ENCODE results near the gene INO80E.

INO80E gene

GRCh38 chr16:29975811-29976511, 20.1 kb upstream of the INO80E start:
- no peak for DNase-seq (ENCODE audit: low read depth)

DNA sequence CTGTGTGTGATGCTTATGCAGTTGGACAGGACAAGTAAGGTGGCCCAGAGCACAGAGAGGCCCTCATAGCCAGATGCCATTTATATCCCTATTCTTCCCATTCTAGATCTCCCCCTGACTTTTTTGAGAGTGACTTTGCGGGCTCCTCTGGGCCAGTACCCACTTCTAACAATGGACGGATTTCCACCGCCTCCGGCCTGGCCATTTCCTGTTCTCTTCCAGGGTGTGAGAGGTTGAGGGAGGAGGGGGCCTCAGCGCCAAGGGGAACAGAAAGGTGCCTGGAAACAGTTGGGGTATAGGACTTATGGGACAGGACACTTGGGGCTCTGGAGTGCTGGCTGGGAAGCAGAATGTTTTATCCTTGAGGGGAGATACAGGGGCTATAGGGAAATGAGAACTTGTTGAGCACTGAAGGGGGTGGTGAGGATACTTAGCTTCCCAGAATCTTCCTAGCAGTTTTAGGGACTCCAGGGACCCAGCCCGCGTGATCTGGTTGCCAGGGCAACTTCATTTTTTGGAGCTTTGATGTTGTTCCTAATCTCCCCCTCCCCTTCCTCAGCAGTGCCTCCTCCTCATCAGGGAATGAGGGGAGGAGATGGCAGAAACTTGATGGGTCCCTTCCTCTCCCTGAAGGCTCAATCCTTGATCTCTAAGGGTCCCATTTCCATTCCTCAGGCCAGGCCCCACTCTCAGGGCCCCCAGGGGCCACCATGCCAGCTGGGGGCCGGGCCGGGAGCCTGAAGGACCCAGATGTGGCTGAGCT, 18.8 kb upstream of the INO80E start:
- no peak for DNase-seq (ENCODE audit: low read depth)

GRCh38 chr16:29978081-29978480, 18.0 kb upstream of the INO80E start:
- no peak for DNase-seq (ENCODE audit: low read depth)

DNA sequence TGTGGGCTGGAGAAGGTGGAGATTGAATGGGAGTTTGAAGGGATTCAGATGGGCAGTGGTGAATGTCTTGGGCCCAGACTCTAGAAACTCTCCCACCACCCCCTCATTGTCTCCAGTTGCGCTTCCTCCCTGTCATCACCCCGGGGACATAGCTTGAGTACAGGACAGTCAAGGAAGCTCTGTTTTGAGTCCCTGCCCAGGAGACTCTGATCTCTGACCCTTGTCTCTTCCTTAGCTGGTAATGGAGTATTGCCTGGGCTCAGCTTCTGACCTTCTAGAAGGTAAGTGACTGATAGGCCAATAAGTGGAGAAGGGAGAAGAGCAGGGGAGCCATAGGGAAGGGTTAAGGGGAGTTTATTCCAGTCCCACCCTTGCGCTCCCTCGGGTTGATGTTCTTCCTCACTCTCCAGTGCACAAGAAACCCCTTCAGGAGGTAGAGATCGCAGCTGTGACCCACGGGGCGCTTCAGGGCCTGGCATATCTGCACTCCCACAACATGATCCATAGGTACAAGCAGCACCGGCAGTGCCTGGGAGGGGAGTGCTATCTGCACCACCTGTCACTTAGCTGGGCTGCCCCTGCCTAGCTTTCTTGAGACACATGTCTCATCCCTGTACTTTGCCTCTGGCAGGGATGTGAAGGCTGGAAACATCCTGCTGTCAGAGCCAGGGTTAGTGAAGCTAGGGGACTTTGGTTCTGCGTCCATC, 17.3 kb upstream of the INO80E start:
- DNase-seq (ENCODE audit: low read depth), result no peak

- no peak for DNase-seq (ENCODE audit: low read depth)
Observed at GRCh38 chr16:29982560-29983419, 13.3 kb upstream of the INO80E start.

DNA sequence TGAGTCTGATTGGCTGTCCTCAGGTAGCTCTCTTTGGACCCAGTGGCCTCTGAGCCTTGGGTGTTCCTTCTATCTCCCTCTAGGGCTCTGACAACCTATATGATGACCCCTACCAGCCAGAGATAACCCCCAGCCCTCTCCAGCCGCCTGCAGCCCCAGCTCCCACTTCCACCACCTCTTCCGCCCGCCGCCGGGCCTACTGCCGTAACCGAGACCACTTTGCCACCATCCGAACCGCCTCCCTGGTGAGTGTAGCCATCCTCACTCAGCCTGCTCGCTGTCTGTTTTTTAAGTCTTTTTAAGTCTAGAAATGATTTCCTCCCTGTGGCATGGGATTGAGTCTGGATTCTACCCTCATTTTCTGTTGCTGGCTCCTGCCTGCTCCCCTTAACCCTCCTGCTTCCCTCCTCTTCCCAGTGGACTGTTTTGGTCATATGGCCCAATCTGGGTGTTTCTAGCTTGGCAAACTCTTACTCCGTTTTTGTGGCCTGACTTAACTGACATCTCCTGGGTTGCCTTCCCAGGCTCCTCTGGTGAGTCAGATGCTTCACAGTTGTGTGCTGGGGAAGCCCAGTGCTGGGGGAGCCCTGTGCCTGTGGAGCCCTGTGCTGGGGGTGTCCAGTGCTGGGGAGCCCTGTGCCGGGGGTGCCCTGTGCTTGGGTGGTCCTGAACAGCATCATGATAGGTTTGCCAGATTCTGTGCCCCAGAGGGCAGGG, 12.5 kb upstream of the INO80E start:
- no peak for DNase-seq (ENCODE audit: low read depth)

DNA sequence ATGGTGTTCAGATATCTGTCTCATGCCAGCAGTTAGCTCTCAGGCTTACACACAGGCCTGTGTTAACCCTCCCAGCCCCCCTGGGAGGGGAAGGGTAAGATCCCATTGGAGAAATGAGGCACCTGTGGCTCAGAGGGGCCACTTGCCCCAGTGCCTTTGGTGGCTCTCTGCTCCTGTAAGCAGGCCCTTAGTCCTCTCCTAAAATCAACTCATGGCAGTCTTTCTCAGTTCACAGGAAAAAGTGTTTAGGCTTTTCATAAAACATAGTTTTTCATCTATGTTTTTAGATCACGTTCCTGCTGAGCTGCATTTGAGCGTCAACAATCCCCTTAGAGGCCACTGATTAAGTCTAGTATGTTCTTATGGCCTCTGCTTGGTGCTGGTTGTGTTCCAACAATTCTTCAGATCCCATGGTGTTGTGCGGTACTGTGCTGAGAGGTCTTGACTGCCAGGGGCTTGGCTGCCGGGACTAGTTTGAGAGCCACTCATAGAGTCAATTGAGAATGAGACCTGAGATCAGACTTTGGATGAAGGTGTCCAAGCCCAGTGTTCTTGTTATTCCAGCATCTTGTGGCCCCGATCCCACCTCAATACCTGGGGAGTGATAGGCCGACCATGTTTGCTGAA, 11.8 kb upstream of the INO80E start:
- no peak for DNase-seq (ENCODE audit: low read depth)

DNA sequence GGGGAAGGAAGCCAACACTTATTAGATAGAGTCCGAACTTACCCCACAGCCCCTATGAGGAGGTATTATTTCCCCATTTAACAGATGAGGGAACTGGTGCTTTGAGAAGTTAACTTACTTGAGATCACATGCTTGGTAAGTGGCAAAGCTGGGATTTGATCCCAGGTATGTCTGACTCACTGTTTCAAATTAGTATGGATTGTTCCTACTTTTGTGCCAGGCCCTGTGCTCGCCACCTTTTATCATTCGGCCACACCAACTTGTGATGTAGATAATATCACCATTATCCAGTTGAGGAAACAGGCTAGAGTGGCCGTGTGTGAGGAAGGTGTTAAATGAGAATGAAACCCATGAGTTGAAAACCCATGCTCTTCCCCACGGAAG, 11.3 kb upstream of the INO80E start:
- DNase-seq (ENCODE audit: low read depth), result no peak

DNA sequence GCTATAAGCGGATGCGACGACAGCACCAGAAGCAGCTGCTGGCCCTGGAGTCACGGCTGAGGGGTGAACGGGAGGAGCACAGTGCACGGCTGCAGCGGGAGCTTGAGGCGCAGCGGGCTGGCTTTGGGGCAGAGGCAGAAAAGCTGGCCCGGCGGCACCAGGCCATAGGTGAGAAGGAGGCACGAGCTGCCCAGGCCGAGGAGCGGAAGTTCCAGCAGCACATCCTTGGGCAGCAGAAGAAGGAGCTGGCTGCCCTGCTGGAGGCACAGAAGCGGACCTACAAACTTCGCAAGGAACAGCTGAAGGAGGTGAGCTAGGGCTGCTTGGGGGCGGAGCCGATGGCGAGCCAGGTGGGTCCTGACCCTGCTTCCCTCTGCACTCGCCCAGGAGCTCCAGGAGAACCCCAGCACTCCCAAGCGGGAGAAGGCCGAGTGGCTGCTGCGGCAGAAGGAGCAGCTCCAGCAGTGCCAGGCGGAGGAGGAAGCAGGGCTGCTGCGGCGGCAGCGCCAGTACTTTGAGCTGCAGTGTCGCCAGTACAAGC, 10.7 kb upstream of the INO80E start:
- DNase-seq (ENCODE audit: low read depth), result no peak

DNA sequence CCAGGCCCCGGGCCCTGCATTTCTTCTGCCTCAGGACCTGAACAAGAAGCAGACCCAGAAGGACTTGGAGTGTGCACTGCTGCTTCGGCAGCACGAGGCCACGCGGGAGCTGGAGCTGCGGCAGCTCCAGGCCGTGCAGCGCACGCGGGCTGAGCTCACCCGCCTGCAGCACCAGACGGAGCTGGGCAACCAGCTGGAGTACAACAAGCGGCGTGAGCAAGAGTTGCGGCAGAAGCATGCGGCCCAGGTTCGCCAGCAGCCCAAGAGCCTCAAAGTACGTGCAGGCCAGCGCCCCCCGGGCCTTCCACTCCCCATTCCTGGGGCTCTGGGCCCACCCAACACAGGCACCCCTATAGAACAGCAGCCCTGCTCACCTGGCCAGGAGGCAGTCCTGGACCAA, 9.8 kb upstream of the INO80E start:
- DNase-seq (ENCODE audit: low read depth), result no peak

GRCh38 chr16:29986931-29987330, 9.1 kb upstream of the INO80E start:
- DNase-seq (ENCODE audit: low read depth), result no peak

DNA sequence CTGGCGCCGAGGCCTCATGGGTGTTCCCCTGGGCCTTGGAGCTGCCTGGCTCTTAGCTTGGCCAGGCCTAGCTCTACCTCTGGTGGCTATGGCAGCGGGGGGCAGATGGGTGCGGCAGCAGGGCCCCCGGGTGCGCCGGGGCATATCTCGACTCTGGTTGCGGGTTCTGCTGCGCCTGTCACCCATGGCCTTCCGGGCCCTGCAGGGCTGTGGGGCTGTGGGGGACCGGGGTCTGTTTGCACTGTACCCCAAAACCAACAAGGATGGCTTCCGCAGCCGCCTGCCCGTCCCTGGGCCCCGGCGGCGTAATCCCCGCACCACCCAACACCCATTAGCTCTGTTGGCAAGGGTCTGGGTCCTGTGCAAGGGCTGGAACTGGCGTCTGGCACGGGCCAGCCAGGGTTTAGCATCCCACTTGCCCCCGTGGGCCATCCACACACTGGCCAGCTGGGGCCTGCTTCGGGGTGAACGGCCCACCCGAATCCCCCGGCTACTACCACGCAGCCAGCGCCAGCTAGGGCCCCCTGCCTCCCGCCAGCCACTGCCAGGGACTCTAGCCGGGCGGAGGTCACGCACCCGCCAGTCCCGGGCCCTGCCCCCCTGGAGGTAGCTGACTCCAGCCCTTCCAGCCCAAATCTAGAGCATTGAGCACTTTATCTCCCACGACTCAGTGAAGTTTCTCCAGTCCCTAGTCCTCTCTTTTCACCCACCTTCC, 8.5 kb upstream of the INO80E start:
- DNase-seq (ENCODE audit: low read depth), result no peak

DNA sequence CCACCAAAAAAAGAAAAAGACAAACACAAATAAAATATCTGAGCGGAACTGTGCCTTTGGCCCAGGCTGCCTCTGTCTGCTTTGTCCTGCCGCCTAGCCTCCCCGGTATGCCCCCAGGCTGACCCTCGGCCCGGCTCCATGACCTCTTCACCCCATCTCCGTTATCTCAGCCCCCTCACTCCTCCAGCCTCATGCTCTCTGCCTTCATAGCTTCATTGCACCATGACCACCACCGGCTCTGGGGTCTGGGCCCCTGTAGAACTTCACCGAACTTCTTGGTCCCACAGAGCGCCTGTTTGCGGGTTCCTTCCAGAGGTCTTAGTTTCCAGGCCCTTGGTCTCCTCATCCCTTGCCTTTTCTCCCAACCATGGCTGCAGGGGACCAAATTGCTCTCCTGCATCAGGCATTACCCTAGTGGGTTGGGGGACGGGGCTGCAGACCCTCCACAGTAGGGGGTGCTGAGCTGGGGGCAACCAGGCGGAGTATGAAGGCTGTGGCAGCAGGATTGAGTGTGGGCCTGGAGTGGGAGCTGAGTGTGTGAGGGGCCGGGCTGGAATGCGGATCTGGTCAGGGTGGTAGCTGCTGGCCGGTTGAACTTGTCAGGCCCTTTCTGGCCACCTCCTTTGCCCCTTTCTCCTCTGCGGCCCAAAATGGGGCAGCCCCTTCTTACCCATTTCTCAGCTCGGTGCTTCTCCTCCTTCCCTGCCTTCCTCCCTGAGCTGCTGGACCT, 7.5 kb upstream of the INO80E start:
- no peak for DNase-seq (ENCODE audit: low read depth)

DNA sequence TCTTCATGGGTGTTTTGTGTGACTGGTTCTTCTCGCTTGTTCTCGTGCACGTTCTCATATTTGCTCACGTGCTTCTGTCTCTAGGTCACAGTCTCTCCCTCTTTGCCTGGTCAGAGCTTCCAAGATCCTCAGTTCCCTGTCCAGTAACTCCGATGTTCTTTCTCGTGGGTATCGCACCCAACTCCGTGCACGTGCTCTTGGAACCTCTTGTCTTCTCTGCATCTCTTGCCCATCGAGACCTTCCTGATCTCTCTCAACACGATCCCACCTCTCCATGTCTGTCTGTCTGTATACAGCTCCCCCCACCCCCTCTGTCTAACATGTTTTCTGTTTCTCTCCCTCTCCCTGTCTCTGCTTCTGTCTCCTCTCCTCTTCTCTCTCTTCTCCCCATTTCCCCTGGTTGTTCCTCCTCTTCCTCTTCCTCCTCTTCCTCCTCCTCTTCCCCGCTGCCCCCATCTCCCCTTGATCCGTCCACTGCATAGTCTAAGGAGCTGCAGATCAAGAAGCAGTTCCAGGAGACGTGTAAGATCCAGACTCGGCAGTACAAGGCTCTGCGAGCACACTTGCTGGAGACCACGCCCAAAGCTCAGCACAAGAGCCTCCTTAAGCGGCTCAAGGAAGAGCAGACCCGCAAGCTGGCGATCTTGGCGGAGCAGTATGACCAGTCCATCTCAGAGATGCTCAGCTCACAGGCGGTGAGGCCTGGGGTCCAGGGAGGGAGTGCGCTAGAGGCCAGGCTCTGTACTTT, 6.8 kb upstream of the INO80E start:
- DNase-seq (ENCODE audit: low read depth), result no peak

- no peak for DNase-seq (ENCODE audit: low read depth)
Observed at GRCh38 chr16:29990034-29990433, 6.0 kb upstream of the INO80E start.

DNA sequence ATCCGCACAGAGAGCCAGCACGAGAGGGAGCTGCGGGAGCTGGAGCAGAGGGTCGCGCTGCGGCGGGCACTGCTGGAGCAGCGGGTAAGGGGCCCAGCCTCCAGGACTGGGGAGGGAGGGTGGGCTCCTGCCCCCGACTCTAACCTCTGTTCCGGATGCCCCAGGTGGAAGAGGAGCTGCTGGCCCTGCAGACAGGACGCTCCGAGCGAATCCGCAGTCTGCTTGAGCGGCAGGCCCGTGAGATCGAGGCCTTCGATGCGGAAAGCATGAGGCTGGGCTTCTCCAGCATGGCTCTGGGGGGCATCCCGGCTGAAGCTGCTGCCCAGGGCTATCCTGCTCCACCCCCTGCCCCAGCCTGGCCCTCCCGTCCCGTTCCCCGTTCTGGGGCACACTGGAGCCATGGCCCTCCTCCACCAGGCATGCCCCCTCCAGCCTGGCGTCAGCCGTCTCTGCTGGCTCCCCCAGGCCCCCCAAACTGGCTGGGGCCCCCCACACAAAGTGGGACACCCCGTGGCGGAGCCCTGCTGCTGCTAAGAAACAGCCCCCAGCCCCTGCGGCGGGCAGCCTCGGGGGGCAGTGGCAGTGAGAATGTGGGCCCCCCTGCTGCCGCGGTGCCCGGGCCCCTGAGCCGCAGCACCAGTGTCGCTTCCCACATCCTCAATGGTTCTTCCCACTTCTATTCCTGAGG, 5.0 kb upstream of the INO80E start:
- no peak for DNase-seq (ENCODE audit: low read depth)

DNA sequence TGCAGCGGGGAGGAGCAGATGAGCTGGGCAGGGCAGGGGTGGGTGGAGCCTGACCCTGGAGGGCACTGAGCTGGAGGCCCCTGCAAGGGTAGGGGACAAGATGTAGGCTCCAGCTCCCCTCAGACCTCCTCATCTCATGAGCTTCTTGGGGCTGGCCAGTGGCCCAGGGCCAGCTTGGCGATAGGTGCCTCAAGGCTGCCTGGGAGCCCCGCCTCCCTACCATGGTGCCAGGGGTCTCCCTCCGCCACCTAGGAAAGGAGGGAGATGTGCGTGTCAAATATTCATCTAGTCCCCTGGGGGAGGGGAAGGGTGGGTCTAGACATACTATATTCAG, 4.5 kb upstream of the INO80E start:
- DNase-seq (ENCODE audit: low read depth), result no peak

- no peak for DNase-seq (ENCODE audit: low read depth)
Observed at GRCh38 chr16:29992344-29992967, 3.6 kb upstream of the INO80E start.

Data from stimulated activated CD4-positive, alpha-beta T cell treated with anti-CD3 and anti-CD28 coated beads, Interleukin-2, amount 100 ng/mL, for 4 hours (primary cell).